ENCODE data around the gene COL12A1. TPM values are rescaled to one million over a fixed set of nuclear protein-coding genes. Genes with fewer than 3 reads are reported as not detected.

COL12A1 gene
- total and polyA plus RNA-seq, 2 experiments from 2014 or later, result 0.39 to 6.3 TPM

DNA sequence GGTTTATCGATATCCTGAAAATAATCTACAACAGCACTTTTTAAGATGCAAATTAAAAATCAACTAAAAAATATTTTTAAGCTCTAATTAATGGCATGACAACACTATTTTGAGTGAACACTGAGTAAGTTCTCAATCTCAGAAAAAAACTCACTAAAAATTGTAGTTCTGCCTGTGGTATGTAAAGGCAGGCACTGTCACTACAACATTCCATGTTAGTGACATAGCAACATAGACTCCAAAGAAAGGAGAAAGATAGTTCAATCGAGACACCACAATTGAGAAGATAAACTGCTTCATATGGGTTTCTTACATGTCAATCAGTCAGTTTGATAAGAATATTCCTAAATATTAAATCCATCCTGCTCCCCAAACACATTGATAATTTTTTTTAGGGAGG, 38.0 kb downstream of the COL12A1 start:
- Histone ChIP-seq H3K9me2 (ENCODE audit: insufficient read depth) (no peaks in the 10 kb centered on the region), H3K4me1 (ENCODE audit: insufficient read depth) (peaks cover 17% of the 10 kb centered on the region; the same call in 1 of the 2 replicates), H3K4me2 (no peak overlapping the region), H3K27ac (ENCODE audit: low read depth) (no peak overlapping the region), H3K36me3 (ENCODE audit: insufficient read depth) (no peaks in the 10 kb centered on the region), H3F3A (replicated peaks; ENCODE audit: low read depth) (no peaks in the 10 kb centered on the region), H2AFZ (no peak overlapping the region), H4K20me1 (replicated peaks; ENCODE audit: insufficient read depth) (no peaks in the 10 kb centered on the region), H3K27me3 (ENCODE audit: insufficient read depth) (no peaks in the 10 kb centered on the region), H3K4me3 (no peak overlapping the region), H3K79me2 (replicated peaks; ENCODE audit: insufficient read depth) (no peaks in the 10 kb centered on the region)
- Mint-ChIP-seq H3K36me3 (ENCODE audit: low read depth) (no peaks in the 10 kb centered on the region), H3K27me3 (ENCODE audit: insufficient read depth, low read depth, poor library complexity) (peaks cover 3% of the 10 kb centered on the region), H3K9me3 (no peaks in the 10 kb centered on the region), H3K4me1 (peaks cover 20% of the 10 kb centered on the region; the same call in 2 of the 3 replicates), H3K4me3 (no peak overlapping the region), H3K27ac (0 out of 2 replicates have a peak overlapping the region, but pooled peaks have one; percentile 7)
- ATAC-seq (no peak), DNase-seq (ENCODE audit: low spot score) (no peak)
- no peak for TF ChIP-seq STAT1 (IDR thresholded peaks at IDR 0.05; ENCODE audit: unreplicated experiment)
- TF ChIP-seq, protein P1, sequence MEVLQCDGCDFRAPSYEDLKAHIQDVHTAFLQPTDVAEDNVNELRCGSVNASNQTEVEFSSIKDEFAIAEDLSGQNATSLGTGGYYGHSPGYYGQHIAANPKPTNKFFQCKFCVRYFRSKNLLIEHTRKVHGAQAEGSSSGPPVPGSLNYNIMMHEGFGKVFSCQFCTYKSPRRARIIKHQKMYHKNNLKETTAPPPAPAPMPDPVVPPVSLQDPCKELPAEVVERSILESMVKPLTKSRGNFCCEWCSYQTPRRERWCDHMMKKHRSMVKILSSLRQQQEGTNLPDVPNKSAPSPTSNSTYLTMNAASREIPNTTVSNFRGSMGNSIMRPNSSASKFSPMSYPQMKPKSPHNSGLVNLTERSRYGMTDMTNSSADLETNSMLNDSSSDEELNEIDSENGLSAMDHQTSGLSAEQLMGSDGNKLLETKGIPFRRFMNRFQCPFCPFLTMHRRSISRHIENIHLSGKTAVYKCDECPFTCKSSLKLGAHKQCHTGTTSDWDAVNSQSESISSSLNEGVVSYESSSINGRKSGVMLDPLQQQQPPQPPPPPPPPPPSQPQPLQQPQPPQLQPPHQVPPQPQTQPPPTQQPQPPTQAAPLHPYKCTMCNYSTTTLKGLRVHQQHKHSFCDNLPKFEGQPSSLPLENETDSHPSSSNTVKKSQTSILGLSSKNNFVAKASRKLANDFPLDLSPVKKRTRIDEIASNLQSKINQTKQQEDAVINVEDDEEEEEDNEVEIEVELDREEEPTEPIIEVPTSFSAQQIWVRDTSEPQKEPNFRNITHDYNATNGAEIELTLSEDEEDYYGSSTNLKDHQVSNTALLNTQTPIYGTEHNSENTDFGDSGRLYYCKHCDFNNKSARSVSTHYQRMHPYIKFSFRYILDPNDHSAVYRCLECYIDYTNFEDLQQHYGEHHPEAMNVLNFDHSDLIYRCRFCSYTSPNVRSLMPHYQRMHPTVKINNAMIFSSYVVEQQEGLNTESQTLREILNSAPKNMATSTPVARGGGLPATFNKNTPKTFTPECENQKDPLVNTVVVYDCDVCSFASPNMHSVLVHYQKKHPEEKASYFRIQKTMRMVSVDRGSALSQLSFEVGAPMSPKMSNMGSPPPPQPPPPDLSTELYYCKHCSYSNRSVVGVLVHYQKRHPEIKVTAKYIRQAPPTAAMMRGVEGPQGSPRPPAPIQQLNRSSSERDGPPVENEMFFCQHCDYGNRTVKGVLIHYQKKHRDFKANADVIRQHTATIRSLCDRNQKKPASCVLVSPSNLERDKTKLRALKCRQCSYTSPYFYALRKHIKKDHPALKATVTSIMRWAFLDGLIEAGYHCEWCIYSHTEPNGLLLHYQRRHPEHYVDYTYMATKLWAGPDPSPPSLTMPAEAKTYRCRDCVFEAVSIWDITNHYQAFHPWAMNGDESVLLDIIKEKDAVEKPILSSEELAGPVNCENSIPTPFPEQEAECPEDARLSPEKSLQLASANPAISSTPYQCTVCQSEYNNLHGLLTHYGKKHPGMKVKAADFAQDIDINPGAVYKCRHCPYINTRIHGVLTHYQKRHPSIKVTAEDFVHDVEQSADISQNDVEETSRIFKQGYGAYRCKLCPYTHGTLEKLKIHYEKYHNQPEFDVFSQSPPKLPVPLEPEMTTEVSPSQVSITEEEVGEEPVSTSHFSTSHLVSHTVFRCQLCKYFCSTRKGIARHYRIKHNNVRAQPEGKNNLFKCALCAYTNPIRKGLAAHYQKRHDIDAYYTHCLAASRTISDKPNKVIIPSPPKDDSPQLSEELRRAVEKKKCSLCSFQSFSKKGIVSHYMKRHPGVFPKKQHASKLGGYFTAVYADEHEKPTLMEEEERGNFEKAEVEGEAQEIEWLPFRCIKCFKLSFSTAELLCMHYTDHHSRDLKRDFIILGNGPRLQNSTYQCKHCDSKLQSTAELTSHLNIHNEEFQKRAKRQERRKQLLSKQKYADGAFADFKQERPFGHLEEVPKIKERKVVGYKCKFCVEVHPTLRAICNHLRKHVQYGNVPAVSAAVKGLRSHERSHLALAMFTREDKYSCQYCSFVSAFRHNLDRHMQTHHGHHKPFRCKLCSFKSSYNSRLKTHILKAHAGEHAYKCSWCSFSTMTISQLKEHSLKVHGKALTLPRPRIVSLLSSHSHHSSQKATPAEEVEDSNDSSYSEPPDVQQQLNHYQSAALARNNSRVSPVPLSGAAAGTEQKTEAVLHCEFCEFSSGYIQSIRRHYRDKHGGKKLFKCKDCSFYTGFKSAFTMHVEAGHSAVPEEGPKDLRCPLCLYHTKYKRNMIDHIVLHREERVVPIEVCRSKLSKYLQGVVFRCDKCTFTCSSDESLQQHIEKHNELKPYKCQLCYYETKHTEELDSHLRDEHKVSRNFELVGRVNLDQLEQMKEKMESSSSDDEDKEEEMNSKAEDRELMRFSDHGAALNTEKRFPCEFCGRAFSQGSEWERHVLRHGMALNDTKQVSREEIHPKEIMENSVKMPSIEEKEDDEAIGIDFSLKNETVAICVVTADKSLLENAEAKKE (CRISPR knock-in tag; IDR thresholded peaks at IDR 0.05), result no peak
- TF ChIP-seq EZH2phosphoT487 (IDR thresholded peaks at IDR 0.05; ENCODE audit: unreplicated experiment), result no peak
- TF ChIP-seq, protein P2, sequence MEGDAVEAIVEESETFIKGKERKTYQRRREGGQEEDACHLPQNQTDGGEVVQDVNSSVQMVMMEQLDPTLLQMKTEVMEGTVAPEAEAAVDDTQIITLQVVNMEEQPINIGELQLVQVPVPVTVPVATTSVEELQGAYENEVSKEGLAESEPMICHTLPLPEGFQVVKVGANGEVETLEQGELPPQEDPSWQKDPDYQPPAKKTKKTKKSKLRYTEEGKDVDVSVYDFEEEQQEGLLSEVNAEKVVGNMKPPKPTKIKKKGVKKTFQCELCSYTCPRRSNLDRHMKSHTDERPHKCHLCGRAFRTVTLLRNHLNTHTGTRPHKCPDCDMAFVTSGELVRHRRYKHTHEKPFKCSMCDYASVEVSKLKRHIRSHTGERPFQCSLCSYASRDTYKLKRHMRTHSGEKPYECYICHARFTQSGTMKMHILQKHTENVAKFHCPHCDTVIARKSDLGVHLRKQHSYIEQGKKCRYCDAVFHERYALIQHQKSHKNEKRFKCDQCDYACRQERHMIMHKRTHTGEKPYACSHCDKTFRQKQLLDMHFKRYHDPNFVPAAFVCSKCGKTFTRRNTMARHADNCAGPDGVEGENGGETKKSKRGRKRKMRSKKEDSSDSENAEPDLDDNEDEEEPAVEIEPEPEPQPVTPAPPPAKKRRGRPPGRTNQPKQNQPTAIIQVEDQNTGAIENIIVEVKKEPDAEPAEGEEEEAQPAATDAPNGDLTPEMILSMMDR (conservative IDR thresholded peaks at IDR 0.05; ENCODE audit: low read depth in 2 of 2), result no peak
- TF ChIP-seq, protein P3, sequence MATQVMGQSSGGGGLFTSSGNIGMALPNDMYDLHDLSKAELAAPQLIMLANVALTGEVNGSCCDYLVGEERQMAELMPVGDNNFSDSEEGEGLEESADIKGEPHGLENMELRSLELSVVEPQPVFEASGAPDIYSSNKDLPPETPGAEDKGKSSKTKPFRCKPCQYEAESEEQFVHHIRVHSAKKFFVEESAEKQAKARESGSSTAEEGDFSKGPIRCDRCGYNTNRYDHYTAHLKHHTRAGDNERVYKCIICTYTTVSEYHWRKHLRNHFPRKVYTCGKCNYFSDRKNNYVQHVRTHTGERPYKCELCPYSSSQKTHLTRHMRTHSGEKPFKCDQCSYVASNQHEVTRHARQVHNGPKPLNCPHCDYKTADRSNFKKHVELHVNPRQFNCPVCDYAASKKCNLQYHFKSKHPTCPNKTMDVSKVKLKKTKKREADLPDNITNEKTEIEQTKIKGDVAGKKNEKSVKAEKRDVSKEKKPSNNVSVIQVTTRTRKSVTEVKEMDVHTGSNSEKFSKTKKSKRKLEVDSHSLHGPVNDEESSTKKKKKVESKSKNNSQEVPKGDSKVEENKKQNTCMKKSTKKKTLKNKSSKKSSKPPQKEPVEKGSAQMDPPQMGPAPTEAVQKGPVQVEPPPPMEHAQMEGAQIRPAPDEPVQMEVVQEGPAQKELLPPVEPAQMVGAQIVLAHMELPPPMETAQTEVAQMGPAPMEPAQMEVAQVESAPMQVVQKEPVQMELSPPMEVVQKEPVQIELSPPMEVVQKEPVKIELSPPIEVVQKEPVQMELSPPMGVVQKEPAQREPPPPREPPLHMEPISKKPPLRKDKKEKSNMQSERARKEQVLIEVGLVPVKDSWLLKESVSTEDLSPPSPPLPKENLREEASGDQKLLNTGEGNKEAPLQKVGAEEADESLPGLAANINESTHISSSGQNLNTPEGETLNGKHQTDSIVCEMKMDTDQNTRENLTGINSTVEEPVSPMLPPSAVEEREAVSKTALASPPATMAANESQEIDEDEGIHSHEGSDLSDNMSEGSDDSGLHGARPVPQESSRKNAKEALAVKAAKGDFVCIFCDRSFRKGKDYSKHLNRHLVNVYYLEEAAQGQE (IDR thresholded peaks at IDR 0.05; ENCODE audit: unreplicated experiment), result no peak
- no peak for TF ChIP-seq NANOG (IDR thresholded peaks at IDR 0.05; ENCODE audit: borderline replicate concordance)
- TF ChIP-seq, protein P4, sequence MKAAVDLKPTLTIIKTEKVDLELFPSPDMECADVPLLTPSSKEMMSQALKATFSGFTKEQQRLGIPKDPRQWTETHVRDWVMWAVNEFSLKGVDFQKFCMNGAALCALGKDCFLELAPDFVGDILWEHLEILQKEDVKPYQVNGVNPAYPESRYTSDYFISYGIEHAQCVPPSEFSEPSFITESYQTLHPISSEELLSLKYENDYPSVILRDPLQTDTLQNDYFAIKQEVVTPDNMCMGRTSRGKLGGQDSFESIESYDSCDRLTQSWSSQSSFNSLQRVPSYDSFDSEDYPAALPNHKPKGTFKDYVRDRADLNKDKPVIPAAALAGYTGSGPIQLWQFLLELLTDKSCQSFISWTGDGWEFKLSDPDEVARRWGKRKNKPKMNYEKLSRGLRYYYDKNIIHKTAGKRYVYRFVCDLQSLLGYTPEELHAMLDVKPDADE (IDR thresholded peaks at IDR 0.05), result no peak
- TF ChIP-seq CREB1 (CRISPR knock-in tag; IDR thresholded peaks at IDR 0.05; ENCODE audit: low read depth), result no peak
- TF ChIP-seq ZNF331 (CRISPR knock-in tag; IDR thresholded peaks at IDR 0.05; ENCODE audit: low read depth), result no peak
- no peak for TF ChIP-seq EZH2 (IDR thresholded peaks at IDR 0.05; ENCODE audit: low read depth, unreplicated experiment)
- no peak for TF ChIP-seq ZNF114 (CRISPR knock-in tag; IDR thresholded peaks at IDR 0.05)
- TF ChIP-seq POLR2AphosphoS5 (IDR thresholded peaks at IDR 0.05; ENCODE audit: low read depth), result no peak
- no peak for TF ChIP-seq JUNB (IDR thresholded peaks at IDR 0.05; ENCODE audit: unreplicated experiment)
